ENCODE data around the gene CEP152.

DNA sequence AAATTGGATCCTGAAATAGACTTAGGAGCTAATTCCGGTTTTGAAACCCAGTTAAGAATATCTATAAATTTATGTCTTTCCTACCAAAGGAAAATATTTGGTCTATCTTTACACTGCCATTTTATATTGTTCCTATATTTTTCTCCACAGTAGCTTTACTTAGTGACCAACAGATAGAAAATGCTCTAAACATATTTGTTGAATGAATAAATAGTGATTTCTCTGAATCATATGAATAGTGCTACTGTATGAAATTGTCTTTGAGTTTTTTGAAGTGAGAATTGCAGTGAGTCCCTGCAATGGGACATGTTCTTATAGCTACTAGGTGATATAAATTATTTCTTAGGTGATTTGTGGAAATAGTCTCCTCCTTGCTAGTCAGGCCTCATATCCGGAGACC lies 48.6 kb upstream of the CEP152 start:
- TF ChIP-seq, protein P1, sequence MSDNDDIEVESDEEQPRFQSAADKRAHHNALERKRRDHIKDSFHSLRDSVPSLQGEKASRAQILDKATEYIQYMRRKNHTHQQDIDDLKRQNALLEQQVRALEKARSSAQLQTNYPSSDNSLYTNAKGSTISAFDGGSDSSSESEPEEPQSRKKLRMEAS (IDR thresholded peaks at IDR 0.05): no peak
- TF ChIP-seq, protein P2, sequence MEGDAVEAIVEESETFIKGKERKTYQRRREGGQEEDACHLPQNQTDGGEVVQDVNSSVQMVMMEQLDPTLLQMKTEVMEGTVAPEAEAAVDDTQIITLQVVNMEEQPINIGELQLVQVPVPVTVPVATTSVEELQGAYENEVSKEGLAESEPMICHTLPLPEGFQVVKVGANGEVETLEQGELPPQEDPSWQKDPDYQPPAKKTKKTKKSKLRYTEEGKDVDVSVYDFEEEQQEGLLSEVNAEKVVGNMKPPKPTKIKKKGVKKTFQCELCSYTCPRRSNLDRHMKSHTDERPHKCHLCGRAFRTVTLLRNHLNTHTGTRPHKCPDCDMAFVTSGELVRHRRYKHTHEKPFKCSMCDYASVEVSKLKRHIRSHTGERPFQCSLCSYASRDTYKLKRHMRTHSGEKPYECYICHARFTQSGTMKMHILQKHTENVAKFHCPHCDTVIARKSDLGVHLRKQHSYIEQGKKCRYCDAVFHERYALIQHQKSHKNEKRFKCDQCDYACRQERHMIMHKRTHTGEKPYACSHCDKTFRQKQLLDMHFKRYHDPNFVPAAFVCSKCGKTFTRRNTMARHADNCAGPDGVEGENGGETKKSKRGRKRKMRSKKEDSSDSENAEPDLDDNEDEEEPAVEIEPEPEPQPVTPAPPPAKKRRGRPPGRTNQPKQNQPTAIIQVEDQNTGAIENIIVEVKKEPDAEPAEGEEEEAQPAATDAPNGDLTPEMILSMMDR (IDR thresholded peaks at IDR 0.05; ENCODE audit: low read depth, low read length, missing input control): no peak
- TF ChIP-seq, protein P3, sequence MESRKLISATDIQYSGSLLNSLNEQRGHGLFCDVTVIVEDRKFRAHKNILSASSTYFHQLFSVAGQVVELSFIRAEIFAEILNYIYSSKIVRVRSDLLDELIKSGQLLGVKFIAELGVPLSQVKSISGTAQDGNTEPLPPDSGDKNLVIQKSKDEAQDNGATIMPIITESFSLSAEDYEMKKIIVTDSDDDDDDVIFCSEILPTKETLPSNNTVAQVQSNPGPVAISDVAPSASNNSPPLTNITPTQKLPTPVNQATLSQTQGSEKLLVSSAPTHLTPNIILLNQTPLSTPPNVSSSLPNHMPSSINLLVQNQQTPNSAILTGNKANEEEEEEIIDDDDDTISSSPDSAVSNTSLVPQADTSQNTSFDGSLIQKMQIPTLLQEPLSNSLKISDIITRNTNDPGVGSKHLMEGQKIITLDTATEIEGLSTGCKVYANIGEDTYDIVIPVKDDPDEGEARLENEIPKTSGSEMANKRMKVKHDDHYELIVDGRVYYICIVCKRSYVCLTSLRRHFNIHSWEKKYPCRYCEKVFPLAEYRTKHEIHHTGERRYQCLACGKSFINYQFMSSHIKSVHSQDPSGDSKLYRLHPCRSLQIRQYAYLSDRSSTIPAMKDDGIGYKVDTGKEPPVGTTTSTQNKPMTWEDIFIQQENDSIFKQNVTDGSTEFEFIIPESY (IDR thresholded peaks at IDR 0.05): no peak
- no peak for TF ChIP-seq YY1 (IDR thresholded peaks at IDR 0.05)
- TF ChIP-seq, protein P4, sequence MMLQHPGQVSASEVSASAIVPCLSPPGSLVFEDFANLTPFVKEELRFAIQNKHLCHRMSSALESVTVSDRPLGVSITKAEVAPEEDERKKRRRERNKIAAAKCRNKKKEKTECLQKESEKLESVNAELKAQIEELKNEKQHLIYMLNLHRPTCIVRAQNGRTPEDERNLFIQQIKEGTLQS (IDR thresholded peaks at IDR 0.05): no peak
- no peak for TF ChIP-seq GABPA (IDR thresholded peaks at IDR 0.05 in 1 of 2, conservative IDR thresholded peaks at IDR 0.05 in 1 of 2)
- TF ChIP-seq, protein P5, sequence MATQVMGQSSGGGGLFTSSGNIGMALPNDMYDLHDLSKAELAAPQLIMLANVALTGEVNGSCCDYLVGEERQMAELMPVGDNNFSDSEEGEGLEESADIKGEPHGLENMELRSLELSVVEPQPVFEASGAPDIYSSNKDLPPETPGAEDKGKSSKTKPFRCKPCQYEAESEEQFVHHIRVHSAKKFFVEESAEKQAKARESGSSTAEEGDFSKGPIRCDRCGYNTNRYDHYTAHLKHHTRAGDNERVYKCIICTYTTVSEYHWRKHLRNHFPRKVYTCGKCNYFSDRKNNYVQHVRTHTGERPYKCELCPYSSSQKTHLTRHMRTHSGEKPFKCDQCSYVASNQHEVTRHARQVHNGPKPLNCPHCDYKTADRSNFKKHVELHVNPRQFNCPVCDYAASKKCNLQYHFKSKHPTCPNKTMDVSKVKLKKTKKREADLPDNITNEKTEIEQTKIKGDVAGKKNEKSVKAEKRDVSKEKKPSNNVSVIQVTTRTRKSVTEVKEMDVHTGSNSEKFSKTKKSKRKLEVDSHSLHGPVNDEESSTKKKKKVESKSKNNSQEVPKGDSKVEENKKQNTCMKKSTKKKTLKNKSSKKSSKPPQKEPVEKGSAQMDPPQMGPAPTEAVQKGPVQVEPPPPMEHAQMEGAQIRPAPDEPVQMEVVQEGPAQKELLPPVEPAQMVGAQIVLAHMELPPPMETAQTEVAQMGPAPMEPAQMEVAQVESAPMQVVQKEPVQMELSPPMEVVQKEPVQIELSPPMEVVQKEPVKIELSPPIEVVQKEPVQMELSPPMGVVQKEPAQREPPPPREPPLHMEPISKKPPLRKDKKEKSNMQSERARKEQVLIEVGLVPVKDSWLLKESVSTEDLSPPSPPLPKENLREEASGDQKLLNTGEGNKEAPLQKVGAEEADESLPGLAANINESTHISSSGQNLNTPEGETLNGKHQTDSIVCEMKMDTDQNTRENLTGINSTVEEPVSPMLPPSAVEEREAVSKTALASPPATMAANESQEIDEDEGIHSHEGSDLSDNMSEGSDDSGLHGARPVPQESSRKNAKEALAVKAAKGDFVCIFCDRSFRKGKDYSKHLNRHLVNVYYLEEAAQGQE (IDR thresholded peaks at IDR 0.05): no peak
- TF ChIP-seq RAD21 (IDR thresholded peaks at IDR 0.05): no peak
- no peak for TF ChIP-seq SP1 (IDR thresholded peaks at IDR 0.05)
- no peak for TF ChIP-seq TAF1 (conservative IDR thresholded peaks at IDR 0.05)
- TF ChIP-seq RXRA (IDR thresholded peaks at IDR 0.05): no peak
